Inflammatory macrophage treated with lipopolysaccharide for 1 hour (primary cell): Measurements from ENCODE around the gene REEP1.

ENCODE experiments used
- DNase-seq, 2 donors: peaks; one replicate each; pipeline ENCODE4 v3.0.0-alpha.2; 2020 to 2022

The REEP1 gene

DNA sequence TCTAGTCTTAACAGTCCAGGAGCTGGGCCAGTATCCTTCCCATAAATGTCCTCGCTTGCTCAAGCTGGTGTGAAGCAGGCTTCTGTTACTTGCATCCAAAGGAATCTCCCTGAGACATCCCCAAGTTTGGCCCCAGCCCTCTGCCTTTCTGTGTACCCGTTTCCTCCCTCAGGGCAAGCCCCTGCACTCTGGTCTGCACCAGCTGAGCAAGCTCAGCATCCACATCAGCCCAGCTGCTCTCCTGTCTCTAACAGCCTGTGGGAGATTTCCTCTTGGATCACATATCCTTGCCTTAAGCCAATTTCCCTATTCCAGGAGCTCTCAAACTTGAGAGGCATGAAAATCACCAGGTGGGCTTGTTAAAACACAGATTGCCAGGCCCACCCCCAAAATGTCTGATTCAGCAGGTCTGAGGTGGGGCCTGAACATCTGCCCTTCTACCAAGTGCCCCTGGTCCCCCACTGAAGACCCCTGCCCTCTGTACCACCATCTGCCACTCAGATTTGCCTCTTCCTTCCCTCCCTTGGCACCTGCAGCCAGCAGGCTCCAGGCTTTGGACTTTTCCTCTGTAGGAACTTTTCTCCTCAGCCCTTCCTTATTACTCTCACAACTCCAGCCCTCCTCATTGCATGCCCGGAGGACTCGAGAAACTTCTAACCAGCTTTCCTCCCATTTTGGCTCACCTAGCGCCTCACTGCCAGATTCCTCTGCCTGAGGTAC lies 32.1 kb downstream of the REEP1 start:
- DNase-seq, result no peak

GRCh38 chr2:86304416-86304815 lies 33.0 kb downstream of the REEP1 start:
- no peak for DNase-seq

- DNase-seq, result no peak
Measured at GRCh38 chr2:86302320-86302719, 35.1 kb downstream of the REEP1 start.

DNA sequence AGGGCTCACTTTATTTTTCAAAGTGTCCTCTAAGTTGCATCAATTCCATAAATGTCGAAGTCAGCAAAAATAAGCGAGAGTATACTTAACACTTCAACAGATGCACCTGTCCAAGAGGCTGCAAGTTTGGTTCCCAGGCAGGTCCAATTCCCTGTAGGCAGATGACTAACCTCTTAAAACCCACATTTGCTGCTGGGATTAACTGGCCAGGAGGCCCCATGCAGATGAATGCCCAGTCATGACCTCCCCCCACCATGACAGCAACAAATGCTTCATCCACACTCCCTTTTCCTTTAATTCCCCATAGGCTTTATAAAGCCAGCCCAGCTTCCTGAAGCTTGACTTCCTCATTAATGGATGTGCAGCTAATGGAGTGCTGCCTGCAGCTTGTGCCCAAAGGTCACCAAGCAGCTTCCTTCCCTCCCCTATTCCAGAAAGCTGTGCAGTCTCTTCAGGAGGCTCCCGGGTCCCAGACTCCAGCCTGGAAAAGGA lies 35.7 kb downstream of the REEP1 start:
- DNase-seq, result no peak

DNA sequence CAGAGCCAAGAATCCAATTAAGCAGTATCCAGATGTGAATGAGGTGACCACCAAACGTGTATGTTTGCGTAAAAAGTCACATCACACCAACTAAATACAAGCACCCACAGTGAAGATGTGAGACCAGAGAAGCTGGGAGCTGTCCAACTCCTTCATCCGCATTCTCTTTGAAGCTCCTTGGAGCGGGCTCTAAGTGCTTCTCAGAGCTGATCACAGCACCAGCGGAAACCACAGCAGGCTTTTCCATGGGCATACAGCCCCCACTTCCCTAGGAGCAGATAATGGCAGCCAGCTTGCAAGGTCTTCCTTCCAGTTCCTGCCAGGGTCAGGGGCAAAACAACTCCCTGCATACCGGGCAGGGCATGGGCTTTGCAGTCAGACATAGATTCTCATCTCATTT lies 36.4 kb downstream of the REEP1 start:
- DNase-seq, result no peak

GRCh38 chr2:86300496-86300895 lies 36.9 kb downstream of the REEP1 start:
- no peak for DNase-seq

DNA sequence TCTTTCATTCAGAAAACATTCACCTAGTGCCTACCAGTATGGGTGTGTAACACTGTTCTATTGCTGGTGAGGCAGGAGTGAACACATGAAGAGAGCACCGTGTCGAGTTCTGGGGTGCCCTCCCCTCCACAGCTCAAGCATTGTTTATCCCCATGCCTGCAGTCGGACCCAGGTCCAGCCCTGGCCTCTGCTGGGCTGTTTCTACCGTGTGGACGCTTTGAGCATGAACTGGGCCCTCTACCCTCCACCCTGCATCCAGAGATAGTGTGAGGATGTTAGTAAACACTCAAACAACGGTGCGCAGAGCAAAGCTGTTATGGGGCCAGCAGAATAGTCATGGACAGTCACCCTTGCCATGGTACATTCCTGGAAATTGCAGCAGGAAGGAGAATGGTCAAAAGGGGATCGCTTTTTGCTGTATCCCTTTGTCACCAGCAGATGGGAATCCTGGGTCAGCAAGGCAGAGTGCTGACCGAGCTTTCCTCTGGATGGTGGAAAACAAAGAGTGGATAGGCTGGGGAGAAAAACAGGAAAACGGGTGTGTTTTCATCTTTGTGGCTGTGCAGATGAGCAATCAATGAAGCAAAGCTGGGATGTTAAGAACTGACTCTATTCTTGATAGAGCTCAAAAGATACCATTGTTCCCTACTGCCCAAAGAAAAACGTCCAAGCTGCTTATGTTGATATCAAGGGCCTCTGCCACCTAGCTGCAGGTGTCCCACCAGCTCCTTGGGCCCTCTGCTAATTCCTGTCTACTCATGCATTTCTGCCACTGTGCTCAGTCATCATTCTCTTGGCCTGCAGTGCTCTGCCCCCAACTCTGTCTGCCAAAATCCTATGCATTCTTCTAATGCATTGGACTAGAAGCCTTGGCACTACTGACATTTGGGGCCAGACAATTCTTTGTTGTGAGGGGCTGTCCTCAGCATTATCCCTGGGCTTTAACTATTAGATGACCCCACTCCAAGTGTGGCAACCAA lies 38.7 kb downstream of the REEP1 start:
- no peak for DNase-seq

GRCh38 chr2:86297382-86298147 lies 39.9 kb downstream of the REEP1 start:
- no peak for DNase-seq

- DNase-seq, result no peak
Measured at GRCh38 chr2:86296947-86297346, 40.5 kb downstream of the REEP1 start.

- no peak for DNase-seq
Measured at GRCh38 chr2:86295066-86295465, 42.4 kb downstream of the REEP1 start.

- no peak for DNase-seq
Measured at GRCh38 chr2:86293612-86294011, 43.8 kb downstream of the REEP1 start.

- no peak for DNase-seq
Measured at GRCh38 chr2:86292571-86293515, 44.6 kb downstream of the REEP1 start.

GRCh38 chr2:86291328-86291662 lies 46.1 kb downstream of the REEP1 start:
- no peak for DNase-seq

DNA sequence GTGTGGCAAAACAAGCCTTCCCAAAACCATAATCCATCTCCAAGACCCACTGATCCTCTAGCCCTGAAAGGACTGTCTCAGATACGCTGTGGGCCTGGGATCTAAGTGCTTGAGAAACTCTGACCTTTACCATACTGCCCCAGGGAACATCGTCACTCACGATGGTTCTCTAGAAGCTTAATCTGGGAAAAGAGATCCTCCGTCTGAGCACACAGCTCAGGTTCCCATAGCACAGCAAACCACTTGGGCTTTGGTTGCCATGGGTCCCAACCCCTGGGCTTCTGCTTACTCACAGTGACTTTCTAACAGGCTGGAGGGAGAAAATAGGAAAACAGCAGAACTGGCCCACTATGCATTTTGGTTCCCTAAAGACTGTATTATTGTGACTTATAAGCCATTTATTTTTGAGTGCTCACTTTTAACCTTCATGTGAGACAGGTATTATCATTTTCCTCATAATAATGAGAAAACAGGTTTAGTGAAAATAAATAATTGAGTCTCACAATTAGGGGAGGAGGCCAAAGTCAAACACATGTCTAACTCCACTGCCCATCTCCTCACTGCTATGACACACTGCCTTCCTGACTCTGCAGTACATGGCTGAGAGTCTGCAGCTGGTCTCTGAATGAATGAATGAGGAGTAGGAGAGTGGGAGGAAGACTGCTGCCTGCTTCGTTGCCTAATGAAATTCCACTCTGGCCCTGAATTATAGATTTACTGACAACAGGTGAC lies 46.7 kb downstream of the REEP1 start:
- no peak for DNase-seq

DNA sequence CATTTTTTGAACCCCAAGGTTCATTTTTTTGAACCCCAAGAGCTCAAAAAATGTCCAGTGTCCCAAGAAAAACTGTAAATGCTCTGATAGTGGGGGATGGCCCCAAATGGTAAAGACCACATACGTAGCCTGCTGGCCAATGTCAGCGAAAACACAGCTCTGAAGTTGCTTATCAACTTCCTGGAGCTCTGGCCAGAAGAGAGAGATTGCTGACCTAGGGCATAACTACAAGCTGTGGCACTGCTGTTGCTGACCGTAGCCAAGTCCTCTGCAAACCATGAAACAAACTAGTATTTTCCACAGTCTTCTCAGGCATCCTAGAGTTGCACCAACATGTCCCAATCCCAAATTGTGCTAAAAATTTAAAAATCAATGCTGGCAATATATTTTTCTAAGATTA lies 50.9 kb downstream of the REEP1 start:
- DNase-seq, result no peak

DNA sequence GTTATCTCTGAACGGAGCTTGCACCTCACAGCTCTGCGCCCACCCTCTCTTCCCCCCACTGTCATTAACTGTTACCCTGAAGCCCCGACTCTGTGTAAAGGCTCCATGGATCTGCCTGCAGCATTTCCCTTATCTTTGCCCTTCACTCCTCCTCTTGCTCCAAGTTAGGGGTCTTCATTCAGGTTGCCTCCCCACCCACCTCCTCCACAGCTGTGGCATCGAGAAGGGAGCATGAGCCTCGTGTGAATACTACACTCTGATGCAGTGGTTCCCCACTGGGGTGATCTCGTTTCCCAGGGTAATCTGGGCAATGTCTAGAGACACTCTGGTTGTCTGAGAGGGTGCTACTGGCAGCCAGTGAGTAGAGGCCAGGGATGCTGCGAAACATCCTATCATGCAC lies 51.4 kb downstream of the REEP1 start:
- no peak for DNase-seq

GRCh38 chr2:86285571-86285970 lies 51.9 kb downstream of the REEP1 start:
- DNase-seq, result no peak

GRCh38 chr2:86284987-86285386 lies 52.4 kb downstream of the REEP1 start:
- no peak for DNase-seq

- no peak for DNase-seq
Measured at GRCh38 chr2:86284401-86284841, 53.0 kb downstream of the REEP1 start.

- DNase-seq, result no peak
Measured at GRCh38 chr2:86283411-86284030, 53.9 kb downstream of the REEP1 start.
